ENCODE results near the gene EFL1. TPM values are rescaled to one million over a fixed set of nuclear protein-coding genes. Genes with fewer than 3 reads are reported as not detected.
"Not testable (repeated sequence)": the region's sequence is repeated elsewhere in the genome, so short reads cannot be mapped to it uniquely, and the experiment has no call there.

EFL1 gene
- total RNA-seq: 10 to 100 TPM; 16.5 to 22.0 (median 20.1) TPM
- 24.5 TPM for total RNA-seq (2013)
- 18.1 to 71.8 (median 39.2) reads per million in 29 experiments for total RNA-seq

- ATAC-seq (replicated peaks in 1 of 4) (peak; percentile 97 to 98 (median 98)), DNase-seq (peak; percentile 72 to 95 (median 87))
- H3K9me3 ChIP-seq: no peaks in the 10 kb centered on the region
- under 1% methylated on average over 57 of the region's 57 CpGs for WGBS (ENCODE audit: insufficient coverage)
- peak within 1 kb of the TSS; percentile 89 to 94 (median 92) for H3K4me3 Mint-ChIP-seq
- H3K27me3 ChIP-seq (replicated peaks in 1 of 2; ENCODE audit: control insufficient read depth in 2 of 2, extremely low read depth in 1 of 2, insufficient read depth in 2 of 2, low read length in 1 of 2): no peaks in the 10 kb centered on the region
- H3K9me3 Mint-ChIP-seq: no peaks in the 10 kb centered on the region
- H3K36me3 ChIP-seq (ENCODE audit: control insufficient read depth in 2 of 2, extremely low read depth in 1 of 2, insufficient read depth in 1 of 2, low read length in 1 of 2): peaks cover 0 to 6% of the 10 kb centered on the region in 2 donors
- H3K36me3 Mint-ChIP-seq: peaks cover 15% of the 10 kb centered on the region
- no peaks in the 10 kb centered on the region for H3K27me3 Mint-ChIP-seq
- H3K4me1 Mint-ChIP-seq: peaks cover 32 to 51% (median 33%) of the 10 kb centered on the region in 3 donors
- peaks cover 11 to 15% of the 10 kb centered on the region in 2 experiments for H3K4me1 ChIP-seq (ENCODE audit: control insufficient read depth in 1 of 2, extremely low read depth in 1 of 2, insufficient read depth in 2 of 2, low read length in 2 of 2)
- H3K4me3 ChIP-seq (ENCODE audit: control insufficient read depth in 1 of 2, extremely low read depth in 1 of 2, low read length in 1 of 2): peak within 1 kb of the TSS; percentile 69 to 79
- CTCF ChIA-PET: interaction anchor here in 1 of 2 donors (1.0 kb wide), 1 partner anchor 22 kb away, joined by 3 read pairs; no protein-coding TSS in a partner anchor
- H3K27ac ChIP-seq (ENCODE audit: low read length): peak within 1 kb of the TSS; percentile 52
- H3K27ac Mint-ChIP-seq: peak within 1 kb of the TSS; percentile 72 to 88
- POLR2A ChIA-PET: interaction anchor here (0.6 to 0.7 kb wide), 3 partner anchors 24 to 1388 kb away, joined by 3 read pairs; no protein-coding TSS in a partner anchor
Observed at GRCh38 chr15:82262422-82263026, at the start of gene EFL1, which contains the start of gene SAXO2. TSS of gene EFL1 (minus strand) at chr15:82262734. CDS start at chr15:82261778, 956 bp downstream. TSS of gene SAXO2 (plus strand) at chr15:82262818. CDS start at chr15:82262880, 62 bp downstream.

GRCh38 chr15:82311321-82311720 lies 48.8 kb upstream of the EFL1 start:
- H3K27ac Mint-ChIP-seq; DNase-seq; ATAC-seq (replicated peaks in 1 of 4); H3K4me1 ChIP-seq (ENCODE audit: control insufficient read depth in 1 of 2, extremely low read depth in 1 of 2, insufficient read depth in 2 of 2, low read length in 2 of 2); H3K9me3 Mint-ChIP-seq; H3K4me3 ChIP-seq (ENCODE audit: control insufficient read depth in 1 of 2, extremely low read depth in 1 of 2, low read length in 1 of 2); H3K9me3 ChIP-seq; H3K27ac ChIP-seq (ENCODE audit: low read length); CTCF ChIA-PET; H3K4me3 Mint-ChIP-seq; H3K4me1 Mint-ChIP-seq; H3K36me3 Mint-ChIP-seq; POLR2A ChIA-PET; H3K36me3 ChIP-seq (ENCODE audit: control insufficient read depth in 2 of 2, extremely low read depth in 1 of 2, insufficient read depth in 1 of 2, low read length in 1 of 2); H3K27me3 Mint-ChIP-seq; H3K27me3 ChIP-seq (replicated peaks in 1 of 2; ENCODE audit: control insufficient read depth in 2 of 2, extremely low read depth in 1 of 2, insufficient read depth in 2 of 2, low read length in 1 of 2): not testable (repeated sequence)
- no CpG with 5 or more reads among the region's 5 CpGs for WGBS (ENCODE audit: insufficient coverage)

GRCh38 chr15:82309802-82310201 lies 47.3 kb upstream of the EFL1 start:
- Histone ChIP-seq H3K27me3 (replicated peaks in 1 of 2; ENCODE audit: control insufficient read depth in 2 of 2, extremely low read depth in 1 of 2, insufficient read depth in 2 of 2, low read length in 1 of 2) (peaks cover 0 to 2% of the 10 kb centered on the region in 2 experiments), H3K27ac (ENCODE audit: low read length) (no peak overlapping the region), H3K36me3 (ENCODE audit: control insufficient read depth in 2 of 2, extremely low read depth in 1 of 2, insufficient read depth in 1 of 2, low read length in 1 of 2) (peaks cover 0 to 6% of the 10 kb centered on the region in 2 donors), H3K9me3 (no peaks in the 10 kb centered on the region), H3K4me3 (ENCODE audit: control insufficient read depth in 1 of 2, extremely low read depth in 1 of 2, low read length in 1 of 2) (no peak overlapping the region), H3K4me1 (ENCODE audit: control insufficient read depth in 1 of 2, extremely low read depth in 1 of 2, insufficient read depth in 2 of 2, low read length in 2 of 2) (peaks cover 0 to under 1% of the 10 kb centered on the region in 2 experiments)
- ATAC-seq (replicated peaks in 1 of 4): no peak
- peaks cover 5% of the 10 kb centered on the region for H3K36me3 Mint-ChIP-seq
- H3K9me3 Mint-ChIP-seq: peaks cover 0 to 6% (median 6%) of the 10 kb centered on the region in 3 donors
- no peak overlapping the region for H3K27ac Mint-ChIP-seq
- POLR2A ChIA-PET: no interaction called here
- peaks cover 0 to 6% (median 6%) of the 10 kb centered on the region in 3 donors for H3K4me1 Mint-ChIP-seq
- H3K4me3 Mint-ChIP-seq: no peak overlapping the region
- CTCF ChIA-PET: interaction anchor here in 1 of 2 donors (0.8 kb wide), 1 partner anchor 27 kb away, joined by 4 read pairs; no protein-coding TSS in a partner anchor
- no CpG with 5 or more reads among the region's 2 CpGs for WGBS (ENCODE audit: insufficient coverage)
- no peaks in the 10 kb centered on the region for H3K27me3 Mint-ChIP-seq
- no peak for DNase-seq

- peaks cover 0 to 4% of the 10 kb centered on the region in 2 experiments for H3K4me1 ChIP-seq (ENCODE audit: control insufficient read depth in 1 of 2, extremely low read depth in 1 of 2, insufficient read depth in 2 of 2, low read length in 2 of 2)
- peaks cover 5% of the 10 kb centered on the region for H3K36me3 Mint-ChIP-seq
- CTCF ChIA-PET: no interaction called here
- no peak overlapping the region for H3K27ac ChIP-seq (ENCODE audit: low read length)
- ATAC-seq (replicated peaks in 1 of 4) (no peak), DNase-seq (no peak)
- H3K4me1 Mint-ChIP-seq: peaks cover 0 to 11% (median 10%) of the 10 kb centered on the region in 3 donors
- peaks cover 0 to 6% of the 10 kb centered on the region in 2 donors for H3K36me3 ChIP-seq (ENCODE audit: control insufficient read depth in 2 of 2, extremely low read depth in 1 of 2, insufficient read depth in 1 of 2, low read length in 1 of 2)
- no peak overlapping the region for H3K4me3 ChIP-seq (ENCODE audit: control insufficient read depth in 1 of 2, extremely low read depth in 1 of 2, low read length in 1 of 2)
- WGBS (ENCODE audit: insufficient coverage): 100% methylated on average over 2 of the region's 8 CpGs
- H3K27ac Mint-ChIP-seq: no peak overlapping the region
- H3K4me3 Mint-ChIP-seq: no peak overlapping the region
- H3K9me3 ChIP-seq: no peaks in the 10 kb centered on the region
- H3K9me3 Mint-ChIP-seq: peaks cover 0 to 6% (median 6%) of the 10 kb centered on the region in 3 donors
- peaks cover 0 to 2% of the 10 kb centered on the region in 2 experiments for H3K27me3 ChIP-seq (replicated peaks in 1 of 2; ENCODE audit: control insufficient read depth in 2 of 2, extremely low read depth in 1 of 2, insufficient read depth in 2 of 2, low read length in 1 of 2)
- POLR2A ChIA-PET: no interaction called here
- H3K27me3 Mint-ChIP-seq: no peaks in the 10 kb centered on the region
Observed at GRCh38 chr15:82307714-82308081, 45.2 kb upstream of the EFL1 start.

GRCh38 chr15:82306791-82307713 lies 44.5 kb upstream of the EFL1 start:
- peaks cover 5% of the 10 kb centered on the region for H3K36me3 Mint-ChIP-seq
- H3K4me1 Mint-ChIP-seq: peaks cover 0 to 11% (median 10%) of the 10 kb centered on the region in 3 donors
- peaks cover 0 to 6% (median 6%) of the 10 kb centered on the region in 3 donors for H3K9me3 Mint-ChIP-seq
- no peaks in the 10 kb centered on the region for H3K9me3 ChIP-seq
- H3K27me3 Mint-ChIP-seq: no peaks in the 10 kb centered on the region
- peaks cover 0 to 4% of the 10 kb centered on the region in 2 experiments for H3K4me1 ChIP-seq (ENCODE audit: control insufficient read depth in 1 of 2, extremely low read depth in 1 of 2, insufficient read depth in 2 of 2, low read length in 2 of 2)
- DNase-seq (peak in 1 of 35 experiments; percentile 9), ATAC-seq (replicated peaks in 1 of 4) (no peak)
- WGBS (ENCODE audit: insufficient coverage): 93% methylated on average over 14 of the region's 16 CpGs
- ChIA-PET CTCF (no interaction called here), POLR2A (no interaction called here)
- H3K36me3 ChIP-seq (ENCODE audit: control insufficient read depth in 2 of 2, extremely low read depth in 1 of 2, insufficient read depth in 1 of 2, low read length in 1 of 2): peaks cover 0 to 6% of the 10 kb centered on the region in 2 donors
- no peak overlapping the region for H3K27ac ChIP-seq (ENCODE audit: low read length)
- no peak overlapping the region for H3K27ac Mint-ChIP-seq
- H3K27me3 ChIP-seq (replicated peaks in 1 of 2; ENCODE audit: control insufficient read depth in 2 of 2, extremely low read depth in 1 of 2, insufficient read depth in 2 of 2, low read length in 1 of 2): peaks cover 0 to 2% of the 10 kb centered on the region in 2 experiments
- H3K4me3 Mint-ChIP-seq: no peak overlapping the region
- H3K4me3 ChIP-seq (ENCODE audit: control insufficient read depth in 1 of 2, extremely low read depth in 1 of 2, low read length in 1 of 2): no peak overlapping the region

- H3K36me3 Mint-ChIP-seq: peaks cover 5% of the 10 kb centered on the region
- peaks cover 0 to 6% of the 10 kb centered on the region in 2 donors for H3K36me3 ChIP-seq (ENCODE audit: control insufficient read depth in 2 of 2, extremely low read depth in 1 of 2, insufficient read depth in 1 of 2, low read length in 1 of 2)
- ATAC-seq (replicated peaks in 1 of 4) (no peak), DNase-seq (peak in 1 of 35 experiments; percentile 3)
- ChIA-PET POLR2A (no interaction called here), CTCF (no interaction called here)
- peaks cover 0 to 4% of the 10 kb centered on the region in 2 experiments for H3K4me1 ChIP-seq (ENCODE audit: control insufficient read depth in 1 of 2, extremely low read depth in 1 of 2, insufficient read depth in 2 of 2, low read length in 2 of 2)
- H3K9me3 Mint-ChIP-seq: peaks cover 0 to 5% (median 4%) of the 10 kb centered on the region in 3 donors
- H3K4me3 Mint-ChIP-seq: no peak overlapping the region
- H3K27ac ChIP-seq (ENCODE audit: low read length): no peak overlapping the region
- no peak overlapping the region for H3K27ac Mint-ChIP-seq
- peaks cover 0 to 2% of the 10 kb centered on the region in 2 experiments for H3K27me3 ChIP-seq (replicated peaks in 1 of 2; ENCODE audit: control insufficient read depth in 2 of 2, extremely low read depth in 1 of 2, insufficient read depth in 2 of 2, low read length in 1 of 2)
- no peak overlapping the region for H3K4me3 ChIP-seq (ENCODE audit: control insufficient read depth in 1 of 2, extremely low read depth in 1 of 2, low read length in 1 of 2)
- WGBS (ENCODE audit: insufficient coverage): 95% methylated on average over 5 of the region's 7 CpGs
- no peaks in the 10 kb centered on the region for H3K9me3 ChIP-seq
- peaks cover 0 to 14% (median 11%) of the 10 kb centered on the region in 3 donors for H3K4me1 Mint-ChIP-seq
- H3K27me3 Mint-ChIP-seq: no peaks in the 10 kb centered on the region
Observed at GRCh38 chr15:82305621-82306048, 43.1 kb upstream of the EFL1 start.
